HT-29 (cell line): ENCODE measurements around the gene YIF1B. TPM values are rescaled to one million over a fixed set of nuclear protein-coding genes. Genes with fewer than 3 reads are reported as not detected.
"Not testable (repeated sequence)": the region's sequence is repeated elsewhere in the genome, so short reads cannot be mapped to it uniquely, and the experiment has no call there.

Source experiments
- DNase-seq: peaks from one replicate; pipeline ENCODE4 v3.0.0-alpha.2; 2015; ENCODE audit warnings: low spot score
- total RNA-seq: library from RNA; depleted of rRNA; stranded (reverse); fragments of >200 nt; shearing (Covaris generic); gene quantifications from 2 replicates; pipeline ENCODE4 v1.2.3, GENCODE V29; 2014; rRNA removed

YIF1B gene
- 137 and 149 TPM in 2 replicates for total RNA-seq

GRCh38 chr19:38315657-38316476 lies at the start of gene YIF1B:
YIF1B (minus strand) TSS chr19:38315947; CDS start chr19:38315917, 30 bp downstream.
- peak; percentile 98 for DNase-seq

GRCh38 chr19:38362946-38363688 lies 47.4 kb upstream of the YIF1B start:
- not testable (repeated sequence) for DNase-seq

GRCh38 chr19:38362076-38362945 lies 46.6 kb upstream of the YIF1B start:
- DNase-seq: peak; percentile 92

GRCh38 chr19:38361633-38362075 lies 45.9 kb upstream of the YIF1B start:
- peak; percentile 77 for DNase-seq

- DNase-seq: no peak
These were observed 45.3 kb upstream of the YIF1B start for GRCh38 chr19:38360839-38361631.

GRCh38 chr19:38360351-38360750 lies 44.6 kb upstream of the YIF1B start:
- no peak for DNase-seq

GRCh38 chr19:38359242-38360021 lies 43.7 kb upstream of the YIF1B start:
- no peak for DNase-seq

GRCh38 chr19:38358071-38358470 lies 42.3 kb upstream of the YIF1B start:
- DNase-seq: no peak

GRCh38 chr19:38355728-38356725 lies 40.3 kb upstream of the YIF1B start:
- no peak for DNase-seq

- no peak for DNase-seq
These were observed 36.9 kb upstream of the YIF1B start for GRCh38 chr19:38352611-38353010.

- DNase-seq: no peak
These were observed 36.2 kb upstream of the YIF1B start for GRCh38 chr19:38351865-38352395.

- DNase-seq: no peak
These were observed 35.1 kb upstream of the YIF1B start for GRCh38 chr19:38350883-38351282.

- no peak for DNase-seq
These were observed 31.1 kb upstream of the YIF1B start for GRCh38 chr19:38346837-38347236.

- no peak for DNase-seq
These were observed 25.2 kb upstream of the YIF1B start for GRCh38 chr19:38340927-38341326.

- not testable (repeated sequence) for DNase-seq
These were observed 23.3 kb upstream of the YIF1B start for GRCh38 chr19:38339011-38339410.

GRCh38 chr19:38337360-38337653 lies 21.6 kb upstream of the YIF1B start:
- DNase-seq: no peak

- peak; percentile 100 for DNase-seq
These were observed 21.1 kb upstream of the YIF1B start for GRCh38 chr19:38336638-38337359.
